ENCODE results near the gene DYNAP.

The DYNAP gene

GRCh38 chr18:54636217-54636616 lies 45.2 kb downstream of the DYNAP start:
- DNase-seq (ENCODE audit: low spot score): no peak

GRCh38 chr18:54641734-54642133 lies 50.7 kb downstream of the DYNAP start:
- no peak for DNase-seq (ENCODE audit: low spot score)

DNA sequence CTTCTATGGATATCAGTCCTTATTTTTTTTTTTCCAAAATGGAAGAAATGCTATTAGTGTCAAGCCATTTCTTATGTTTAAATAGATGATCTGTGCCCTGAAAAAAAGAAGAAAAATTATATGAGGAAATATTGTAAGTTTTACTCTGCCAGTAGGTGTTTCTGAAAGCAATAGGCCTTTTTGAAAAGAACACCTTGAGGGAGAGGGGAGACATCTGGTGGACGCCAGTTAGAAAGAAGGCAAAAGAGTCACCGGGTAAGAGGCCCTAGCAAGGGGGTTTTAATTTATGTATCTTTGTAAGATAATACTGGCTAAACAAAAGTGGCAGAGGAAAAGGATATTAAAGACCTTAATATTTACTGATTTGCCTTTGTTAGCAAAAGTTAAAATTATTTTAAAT lies 56.1 kb downstream of the DYNAP start:
- DNase-seq (ENCODE audit: low spot score): no peak

Data from AG20443 (cell line).